Panc1 (cell line): ENCODE data around the gene PMPCB. TPM values are rescaled to one million over a fixed set of nuclear protein-coding genes. Genes with fewer than 3 reads are reported as not detected.

Experiments used
- ATAC-seq: fragments of 200-7000 bp; cut with Tn5 transposase; 2 replicates; pipeline ENCODE4 v1.9.1; 2020; ENCODE audit warnings: mild to moderate bottlenecking, moderate library complexity
- BruUV-seq: library from RNA; stranded (reverse); fragments of 400-500 nt; replicated peaks from 2 replicates; lab custom pipeline; 2021; lab: Mats Ljungman, UMichigan
- CTCF ChIA-PET: fragments of 300-600 bp; sonication (Branson Sonifier 250); formaldehyde crosslinking; loops from one replicate; lab custom pipeline; 2022; ENCODE audit warnings: antibody characterized with exemption; lab: Charles Lee
- POLR2A ChIA-PET: fragments of 300-600 bp; sonication (Branson Sonifier 250); formaldehyde crosslinking; loops from one replicate; lab custom pipeline; 2022; ENCODE audit warnings: antibody characterized with exemption; lab: Charles Lee
- DNase-seq: peaks from one replicate; pipeline ENCODE4 v3.0.0-alpha.2; 2010; ENCODE audit warnings: low read depth, low spot score
- H3K27ac ChIP-seq: 2 replicates; pipeline ENCODE4 v1.5.1; 2011; ENCODE audit warnings: mild to moderate bottlenecking, low read length, inconsistent platforms
- H3K27me3 ChIP-seq: fragments of 200-500 bp; sonication (Bioruptor generic); 2 replicates; pipeline ENCODE4 v1.6.0; 2014; ENCODE audit warnings: low read length, inconsistent platforms; ENCODE audit not compliant: control insufficient read depth, insufficient read depth
- H3K36me3 ChIP-seq: fragments of 200-500 bp; sonication (Bioruptor generic); 2 replicates; pipeline ENCODE4 v1.5.1; 2014; ENCODE audit warnings: inconsistent platforms, mild to moderate bottlenecking, low read length, moderate library complexity; ENCODE audit not compliant: control insufficient read depth, insufficient read depth
- H3K4me1 ChIP-seq: 2 replicates; pipeline ENCODE4 v1.5.1; 2011; ENCODE audit warnings: inconsistent platforms, mild to moderate bottlenecking, low read length, moderate library complexity; ENCODE audit not compliant: control insufficient read depth, insufficient read depth
- H3K4me3 ChIP-seq, 2 experiments: 2 replicates each; pipeline ENCODE4 v1.5.1; 2011 to 2012; ENCODE audit warnings: low read depth in 2 of 2, low read length in 2 of 2, mild to moderate bottlenecking in 2 of 2, inconsistent platforms in 1 of 2, moderate library complexity in 1 of 2
- H3K9me3 ChIP-seq: fragments of 200-500 bp; sonication (Bioruptor generic); 2 replicates; pipeline ENCODE4 v1.5.1; 2014; ENCODE audit warnings: low read depth, mild to moderate bottlenecking, inconsistent platforms, low read length, moderate library complexity; ENCODE audit not compliant: control insufficient read depth, insufficient read depth
- CTCF ChIP-seq: fragments of 450-650 bp; IDR thresholded peaks from 2 replicates; pipeline ENCODE4 v1.5.1; 2017; ENCODE audit warnings: mild to moderate bottlenecking
- POLR2AphosphoS5 ChIP-seq: IDR thresholded peaks from 2 replicates; pipeline ENCODE4 v1.6.1; 2012; ENCODE audit warnings: mild to moderate bottlenecking, low read depth, low read length, moderate library complexity
- REST ChIP-seq, 2 experiments: IDR thresholded peaks; 2 replicates each; pipeline ENCODE4 v1.6.1; 2011 to 2012; ENCODE audit warnings: low read depth in 2 of 2, control low read depth in 1 of 2, low read length in 1 of 2, mild to moderate bottlenecking in 1 of 2, moderate library complexity in 1 of 2; ENCODE audit not compliant: insufficient read depth in 1 of 2
- SIN3A ChIP-seq: IDR thresholded peaks from 2 replicates; pipeline ENCODE4 v1.6.1; 2012; ENCODE audit warnings: low read depth, mild to moderate bottlenecking, low read length, moderate library complexity, borderline replicate concordance; ENCODE audit not compliant: insufficient read depth
- TCF7L2 ChIP-seq: IDR thresholded peaks from 2 replicates; pipeline ENCODE4 v1.6.1; 2011; ENCODE audit warnings: mild to moderate bottlenecking, low read depth, low read length, inconsistent platforms
- in situ Hi-C: cut with HindIII; loops from 2 replicates; pipeline ENCODE4 v1.10.0; 2016; ENCODE audit warnings: low sequenced_read_pairs, low pct_unique_long_range_greater_than_20kb
- intact Hi-C: fragments of 100-400 bp; cut with micrococcal nuclease; formaldehyde crosslinking; loops from one replicate; pipeline ENCODE4 v1.10.0; 2022; ENCODE audit not compliant: unreplicated experiment
- total RNA-seq: library from RNA; stranded (reverse); gene quantifications from one replicate; pipeline ENCODE4 v1.2.1, GENCODE V29; 2021; ENCODE audit not compliant: unreplicated experiment

PMPCB gene
- total RNA-seq, 1 experiment from 2014 or later: 61.1 TPM

- ATAC-seq (no peak), DNase-seq (no peak)
- Histone ChIP-seq H3K9me3 (no peaks in the 10 kb centered on the region), H3K36me3 (peaks cover 65% of the 10 kb centered on the region), H3K27ac (no peak overlapping the region), H3K4me3 (no peak overlapping the region), H3K4me1 (no peaks in the 10 kb centered on the region), H3K27me3 (no peaks in the 10 kb centered on the region)
- BruUV-seq: no TSS peak
- CTCF ChIA-PET: no interaction called here
- intact Hi-C loops (no loop called here), in situ Hi-C loops (no loop called here)
- TF ChIP-seq CTCF (no peak), REST (IDR thresholded peaks at IDR 0.05; ENCODE audit: insufficient read depth in 1 of 2, low read depth in 2 of 2, low read length in 1 of 2) (no peak), TCF7L2 (no peak), POLR2AphosphoS5 (no peak), SIN3A (no peak)
- POLR2A ChIA-PET: interaction anchor here (0.7 kb wide), 1 partner anchor 10 kb away, joined by 4 read pairs; no protein-coding TSS in a partner anchor
These were observed 19.8 kb downstream of the PMPCB start for GRCh38 chr7:103317009-103317408.

GRCh38 chr7:103325744-103326143 is 28.5 kb downstream of the PMPCB start:
- ChIA-PET CTCF (no interaction called here), POLR2A (no interaction called here)
- H3K27ac ChIP-seq: no peak overlapping the region
- in situ Hi-C loops: no loop called here
- no peaks in the 10 kb centered on the region for H3K27me3 ChIP-seq
- ATAC-seq (no peak), DNase-seq (no peak)
- no peak for TF ChIP-seq POLR2AphosphoS5
- TF ChIP-seq SIN3A: no peak
- no peak for TF ChIP-seq TCF7L2
- TF ChIP-seq REST (IDR thresholded peaks at IDR 0.05; ENCODE audit: insufficient read depth in 1 of 2, low read depth in 2 of 2, low read length in 1 of 2): no peak
- TF ChIP-seq CTCF: no peak
- no peaks in the 10 kb centered on the region for H3K9me3 ChIP-seq
- intact Hi-C loops: no loop called here
- H3K4me1 ChIP-seq: no peaks in the 10 kb centered on the region
- BruUV-seq: no TSS peak
- H3K4me3 ChIP-seq: no peak overlapping the region
- peaks cover 45% of the 10 kb centered on the region for H3K36me3 ChIP-seq
